SK-N-SH (cell line): Measurements from ENCODE around the gene MCRIP2. TPM values are rescaled to one million over a fixed set of nuclear protein-coding genes. Genes with fewer than 3 reads are reported as not detected.

Source experiments
- CTCF ChIA-PET: fragments of 300-600, 350-600 bp; formaldehyde crosslinking; extraction: SDS; loops from one replicate; lab custom pipeline; 2021; lab: Yijun Ruan, JAX
- POLR2A ChIA-PET: fragments of 350-600 bp; sonication (Branson Sonifier 250); formaldehyde crosslinking; extraction: SDS; loops from one replicate; lab custom pipeline; 2020; ENCODE audit warnings: antibody characterized with exemption, inconsistent platforms; lab: Yijun Ruan, JAX
- DNase-seq: peaks from one replicate; pipeline ENCODE4 v3.0.0; 2012
- H2AFZ ChIP-seq: fragments of 200-600 bp; sonication (generic); 2 replicates; pipeline ENCODE4 v1.8.1; 2016; ENCODE audit warnings: antibody characterized with exemption, mild to moderate bottlenecking, low read depth
- H3F3A ChIP-seq: fragments of 200-600 bp; sonication (generic); replicated peaks from 2 replicates; pipeline ENCODE3; 2016; ENCODE audit warnings: antibody characterized with exemption, mild to moderate bottlenecking; ENCODE audit not compliant: insufficient read depth
- H3K27ac ChIP-seq, 2 experiments: fragments of 200-500 bp in 1 of 2; fragments of 200-600 bp in 1 of 2; sonication (Bioruptor generic) in 1 of 2; sonication (generic), shearing (Covaris generic) in 1 of 2; 2 replicates each; pipeline versions ENCODE4 v1.5.1 to v1.6.1; 2014 to 2016; ENCODE audit warnings: low read depth in 2 of 2, inconsistent platforms in 1 of 2, low read length in 1 of 2, mild to moderate bottlenecking in 1 of 2, mixed read lengths in 1 of 2
- H3K27me3 ChIP-seq: fragments of 200-600 bp; sonication (generic), shearing (Covaris generic); 2 replicates; pipeline ENCODE4 v1.6.1; 2016; ENCODE audit warnings: mixed run types; ENCODE audit not compliant: insufficient read depth
- H3K36me3 ChIP-seq, 2 experiments: fragments of 200-500 bp in 1 of 2; fragments of 200-600 bp in 1 of 2; sonication (Bioruptor generic) in 1 of 2; sonication (generic) in 1 of 2; replicated peaks in 1 of 2; 2 replicates each; pipeline versions ENCODE3 to v1.5.1; 2014 to 2016; ENCODE audit warnings: low read length in 1 of 2, mild to moderate bottlenecking in 1 of 2; ENCODE audit not compliant: insufficient read depth in 2 of 2, control insufficient read depth in 1 of 2
- H3K4me1 ChIP-seq, 2 experiments: fragments of 200-500 bp in 1 of 2; fragments of 200-600 bp in 1 of 2; sonication (Bioruptor generic) in 1 of 2; sonication (generic), shearing (Covaris generic) in 1 of 2; 2 replicates each; pipeline versions ENCODE4 v1.5.1 to v1.6.1; 2014 to 2016; ENCODE audit warnings: low read depth in 1 of 2, low read length in 1 of 2, mixed run types in 1 of 2; ENCODE audit not compliant: insufficient read depth in 2 of 2, control insufficient read depth in 1 of 2
- H3K4me2 ChIP-seq: fragments of 200-600 bp; sonication (generic), shearing (Covaris generic); 2 replicates; pipeline ENCODE4 v1.6.1; 2017; ENCODE audit warnings: mixed run types
- H3K4me3 ChIP-seq, 2 experiments: fragments of 200-500 bp in 1 of 2; fragments of 200-600 bp in 1 of 2; sonication (Bioruptor generic) in 1 of 2; sonication (generic), shearing (Covaris generic) in 1 of 2; 2 replicates each; pipeline versions ENCODE4 v1.5.1 to v1.8.1; 2014 to 2016; ENCODE audit warnings: low read depth in 2 of 2, inconsistent platforms in 1 of 2, low read length in 1 of 2, mild to moderate bottlenecking in 1 of 2, mixed read lengths in 1 of 2, moderate library complexity in 1 of 2
- H3K79me2 ChIP-seq: fragments of 200-600 bp; sonication (generic); 2 replicates; pipeline ENCODE4 v1.8.1; 2017; ENCODE audit warnings: mild to moderate bottlenecking; ENCODE audit not compliant: insufficient read depth
- H3K9ac ChIP-seq: fragments of 200-600 bp; sonication (generic); 2 replicates; pipeline ENCODE4 v1.6.1; 2017; ENCODE audit warnings: mixed run types
- H3K9me2 ChIP-seq: fragments of 200-600 bp; sonication (generic); 2 replicates; pipeline ENCODE4 v1.6.1; 2017; ENCODE audit warnings: mixed run types
- H3K9me3 ChIP-seq: fragments of 200-600 bp; sonication (generic); 2 replicates; pipeline ENCODE4 v1.6.1; 2017; ENCODE audit warnings: mixed run types, mild to moderate bottlenecking, moderate library complexity
- H4K20me1 ChIP-seq: fragments of 200-600 bp; sonication (generic); 2 replicates; pipeline ENCODE4 v1.6.1; 2017; ENCODE audit warnings: mild to moderate bottlenecking, mixed run types; ENCODE audit not compliant: insufficient read depth
- ELF1 ChIP-seq: IDR thresholded peaks from 2 replicates; pipeline ENCODE4 v1.4.0; 2012
- FOSL2 ChIP-seq: IDR thresholded peaks from 2 replicates; pipeline ENCODE4 v1.4.0; 2012; ENCODE audit warnings: low read depth, mild to moderate bottlenecking, moderate library complexity, borderline replicate concordance
- FOXM1 ChIP-seq: IDR thresholded peaks from 2 replicates; pipeline ENCODE4 v1.4.0; 2012; ENCODE audit warnings: low read depth, mild to moderate bottlenecking
- JUND ChIP-seq: IDR thresholded peaks from 2 replicates; pipeline ENCODE4 v1.4.0; 2012
- MXI1 ChIP-seq: IDR thresholded peaks from 2 replicates; pipeline ENCODE4 v1.6.1; 2012; ENCODE audit warnings: mild to moderate bottlenecking, low read depth, low read length, improper control_type of control experiment
- NRF1 ChIP-seq: IDR thresholded peaks from 2 replicates; pipeline ENCODE4 v1.6.1; 2012; ENCODE audit warnings: low read depth, mild to moderate bottlenecking, low read length
- POLR2AphosphoS5 ChIP-seq: IDR thresholded peaks from 2 replicates; pipeline ENCODE4 v1.6.1; 2012; ENCODE audit warnings: low read depth, low read length
- RAD21 ChIP-seq: IDR thresholded peaks from 2 replicates; pipeline ENCODE4 v1.6.1; 2012; ENCODE audit warnings: mild to moderate bottlenecking, low read length
- RCOR1 ChIP-seq: fragments of 150-350 bp; IDR thresholded peaks from 2 replicates; pipeline ENCODE4 v1.6.1; 2017; ENCODE audit warnings: antibody characterized with exemption, low read length
- RFX5 ChIP-seq: IDR thresholded peaks from 2 replicates; pipeline ENCODE4 v1.6.1; 2012; ENCODE audit warnings: mild to moderate bottlenecking, improper control_type of control experiment, low read length
- SIN3A ChIP-seq: IDR thresholded peaks from 2 replicates; pipeline ENCODE4 v1.6.1; 2012; ENCODE audit warnings: low read depth, mild to moderate bottlenecking, low read length, moderate library complexity, borderline replicate concordance
- TAF1 ChIP-seq: IDR thresholded peaks from 2 replicates; pipeline ENCODE4 v1.6.1; 2012; ENCODE audit warnings: low read depth, mild to moderate bottlenecking, low read length, moderate library complexity, borderline replicate concordance
- TCF12 ChIP-seq: IDR thresholded peaks from 2 replicates; pipeline ENCODE4 v1.4.0; 2012
- TEAD4 ChIP-seq: IDR thresholded peaks from 2 replicates; pipeline ENCODE4 v1.4.0; 2012; ENCODE audit warnings: mild to moderate bottlenecking, borderline replicate concordance; ENCODE audit not compliant: insufficient read depth
- ZBTB33 ChIP-seq: IDR thresholded peaks from 2 replicates; pipeline ENCODE4 v1.4.0; 2012; ENCODE audit warnings: low read depth, borderline replicate concordance
- WGBS: methylation state at CpG from one replicate; pipeline ENCODE4 v1.1.6; 2017; ENCODE audit warnings: low lambda C conversion rate; 5-methylcytosine and 5-hydroxymethylcytosine counted together
- polyA plus RNA-seq, 3 experiments: library from polyadenylated mRNA; depleted of rRNA; stranded (reverse); fragments of >200 nt; gene quantifications; 2 replicates each; pipeline ENCODE4 v1.2.3, GENCODE V29; 2012
- TF ChIP-seq, protein P1 (sequence below): IDR thresholded peaks from 2 replicates; pipeline ENCODE4 v1.4.0; 2012; ENCODE audit warnings: low read depth, borderline replicate concordance
- TF ChIP-seq, protein P2 (sequence below): IDR thresholded peaks from 2 replicates; pipeline ENCODE4 v1.6.1; 2012; ENCODE audit warnings: mild to moderate bottlenecking, low read depth, low read length, moderate library complexity

The MCRIP2 gene
- polyA plus RNA-seq, 1 of the 3 experiments (the other 2 are of a cell fraction), result 36.9 TPM

DNA sequence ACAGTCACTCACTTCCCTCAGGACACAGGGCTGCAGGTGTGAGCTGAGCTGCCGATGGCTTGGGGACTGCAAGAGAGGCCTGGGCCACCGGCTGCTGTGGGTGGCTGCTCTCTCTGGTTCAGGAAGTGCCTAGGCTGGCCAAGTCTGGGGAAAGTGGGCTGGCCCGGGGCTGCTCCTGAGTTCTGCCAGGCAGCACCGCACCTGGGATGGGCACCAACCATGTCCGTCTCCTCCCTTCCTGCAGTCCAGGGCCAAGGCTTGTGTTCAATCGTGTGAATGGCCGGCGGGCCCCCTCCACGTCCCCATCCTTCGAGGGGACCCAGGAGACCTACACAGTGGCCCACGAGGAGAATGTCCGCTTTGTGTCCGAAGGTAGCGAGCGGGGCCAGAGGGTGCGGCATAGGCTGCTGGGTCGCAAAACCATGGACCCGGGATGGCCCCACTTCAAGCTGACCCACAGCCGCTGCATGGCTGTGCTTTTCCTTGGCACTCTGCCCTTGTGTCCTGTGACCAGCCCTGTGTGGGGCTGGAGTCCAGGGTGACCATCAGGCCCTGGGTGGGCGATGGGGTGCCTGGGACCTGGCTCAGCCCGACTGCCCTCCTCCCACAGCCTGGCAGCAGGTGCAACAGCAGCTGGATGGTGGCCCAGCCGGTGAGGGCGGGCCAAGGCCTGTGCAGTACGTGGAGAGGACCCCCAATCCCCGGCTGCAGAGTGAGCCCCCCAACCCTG, 5.7 kb downstream of the MCRIP2 start:
- DNase-seq, result no peak
- peaks cover 0 to under 1% of the 10 kb centered on the region in 2 experiments for H3K36me3 ChIP-seq
- H3K4me3 ChIP-seq, result no peak overlapping the region
- H3K4me1 ChIP-seq, result peaks cover 10 to 38% of the 10 kb centered on the region in 2 experiments; a peak in 2 of 4 replicates
- 100% methylated on average over 3 of the region's 25 CpGs for WGBS
- no peak overlapping the region for H2AFZ ChIP-seq
- peak overlapping the region in 1 of 2 experiments; percentile 80; a peak in 1 of 4 replicates for H3K27ac ChIP-seq
- ChIA-PET POLR2A (interaction anchor here (0.6 to 1.6 kb wide), 2 partner anchors 15 to 77 kb away, joined by 3 to 5 read pairs; no protein-coding TSS in a partner anchor), CTCF (interaction anchor here (0.6 to 7.8 kb wide), 14 partner anchors 9 to 1697 kb away, joined by 3 to 92 read pairs (median 7); partner anchors contain the start of genes METTL26, RHBDL1, RHOT2 and STUB1)
- H3K9ac ChIP-seq, result no peak overlapping the region
- H4K20me1 ChIP-seq, result no peaks in the 10 kb centered on the region
- no peaks in the 10 kb centered on the region for H3K9me2 ChIP-seq
- H3K27me3 ChIP-seq, result no peaks in the 10 kb centered on the region
- peaks cover 30% of the 10 kb centered on the region; the same call in 1 of the 2 replicates for H3K79me2 ChIP-seq
- H3F3A ChIP-seq, result peaks cover 5% of the 10 kb centered on the region
- H3K9me3 ChIP-seq, result no peaks in the 10 kb centered on the region
- H3K4me2 ChIP-seq, result peak overlapping the region; percentile 91
- TF ChIP-seq, protein P1, sequence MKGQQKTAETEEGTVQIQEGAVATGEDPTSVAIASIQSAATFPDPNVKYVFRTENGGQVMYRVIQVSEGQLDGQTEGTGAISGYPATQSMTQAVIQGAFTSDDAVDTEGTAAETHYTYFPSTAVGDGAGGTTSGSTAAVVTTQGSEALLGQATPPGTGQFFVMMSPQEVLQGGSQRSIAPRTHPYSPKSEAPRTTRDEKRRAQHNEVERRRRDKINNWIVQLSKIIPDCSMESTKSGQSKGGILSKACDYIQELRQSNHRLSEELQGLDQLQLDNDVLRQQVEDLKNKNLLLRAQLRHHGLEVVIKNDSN, result no peak
- no peak for TF ChIP-seq RFX5
- no peak for TF ChIP-seq RCOR1
- TF ChIP-seq TCF12, result no peak
- no peak for TF ChIP-seq TEAD4

GRCh38 chr16:648071-648780, 6.6 kb downstream of the MCRIP2 start:
- POLR2A ChIA-PET, result interaction anchor here (0.6 to 1.6 kb wide), 3 partner anchors 14 to 78 kb away, joined by 3 to 5 read pairs (median 3); no protein-coding TSS in a partner anchor
- peaks cover 4 to 30% of the 10 kb centered on the region in 2 experiments; a peak in 2 of 4 replicates for H3K4me1 ChIP-seq
- WGBS, result 35% methylated on average over 15 of the region's 24 CpGs
- TF ChIP-seq TAF1 (no peak), ELF1 (no peak), TEAD4 (no peak), ZBTB33 (no peak), NRF1 (no peak), MXI1 (peak; percentile 73), RAD21 (peak; percentile 51), POLR2AphosphoS5 (no peak), JUND (no peak), FOSL2 (no peak), SIN3A (0 out of 2 replicates have a peak, but pooled peaks have one; percentile 44), FOXM1 (no peak)
- TF ChIP-seq, protein P2, sequence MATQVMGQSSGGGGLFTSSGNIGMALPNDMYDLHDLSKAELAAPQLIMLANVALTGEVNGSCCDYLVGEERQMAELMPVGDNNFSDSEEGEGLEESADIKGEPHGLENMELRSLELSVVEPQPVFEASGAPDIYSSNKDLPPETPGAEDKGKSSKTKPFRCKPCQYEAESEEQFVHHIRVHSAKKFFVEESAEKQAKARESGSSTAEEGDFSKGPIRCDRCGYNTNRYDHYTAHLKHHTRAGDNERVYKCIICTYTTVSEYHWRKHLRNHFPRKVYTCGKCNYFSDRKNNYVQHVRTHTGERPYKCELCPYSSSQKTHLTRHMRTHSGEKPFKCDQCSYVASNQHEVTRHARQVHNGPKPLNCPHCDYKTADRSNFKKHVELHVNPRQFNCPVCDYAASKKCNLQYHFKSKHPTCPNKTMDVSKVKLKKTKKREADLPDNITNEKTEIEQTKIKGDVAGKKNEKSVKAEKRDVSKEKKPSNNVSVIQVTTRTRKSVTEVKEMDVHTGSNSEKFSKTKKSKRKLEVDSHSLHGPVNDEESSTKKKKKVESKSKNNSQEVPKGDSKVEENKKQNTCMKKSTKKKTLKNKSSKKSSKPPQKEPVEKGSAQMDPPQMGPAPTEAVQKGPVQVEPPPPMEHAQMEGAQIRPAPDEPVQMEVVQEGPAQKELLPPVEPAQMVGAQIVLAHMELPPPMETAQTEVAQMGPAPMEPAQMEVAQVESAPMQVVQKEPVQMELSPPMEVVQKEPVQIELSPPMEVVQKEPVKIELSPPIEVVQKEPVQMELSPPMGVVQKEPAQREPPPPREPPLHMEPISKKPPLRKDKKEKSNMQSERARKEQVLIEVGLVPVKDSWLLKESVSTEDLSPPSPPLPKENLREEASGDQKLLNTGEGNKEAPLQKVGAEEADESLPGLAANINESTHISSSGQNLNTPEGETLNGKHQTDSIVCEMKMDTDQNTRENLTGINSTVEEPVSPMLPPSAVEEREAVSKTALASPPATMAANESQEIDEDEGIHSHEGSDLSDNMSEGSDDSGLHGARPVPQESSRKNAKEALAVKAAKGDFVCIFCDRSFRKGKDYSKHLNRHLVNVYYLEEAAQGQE, result no peak
- TF ChIP-seq, protein P1, result no peak

More at GRCh38 chr16:648071-648780, 6.6 kb downstream of the MCRIP2 start:
- peak overlapping the region; percentile 77 to 80 for H3K27ac ChIP-seq
- no peaks in the 10 kb centered on the region for H4K20me1 ChIP-seq
- H3K79me2 ChIP-seq, result peaks cover 22% of the 10 kb centered on the region; the same call in 1 of the 2 replicates
- H3K9ac ChIP-seq, result peak overlapping the region; percentile 85
- H3K27me3 ChIP-seq, result no peaks in the 10 kb centered on the region
- no peaks in the 10 kb centered on the region for H3K9me3 ChIP-seq
- peak overlapping the region; percentile 91 for H3K4me2 ChIP-seq
- DNase-seq, result peak; percentile 89
- peaks cover 5% of the 10 kb centered on the region for H3F3A ChIP-seq
- H3K4me3 ChIP-seq, result peak overlapping the region; percentile 70 to 76
- H3K36me3 ChIP-seq, result peaks cover 0 to 7% of the 10 kb centered on the region in 2 experiments
- no peak overlapping the region for H2AFZ ChIP-seq
- H3K9me2 ChIP-seq, result no peaks in the 10 kb centered on the region
- CTCF ChIA-PET, result interaction anchor here (0.6 to 7.8 kb wide), 21 partner anchors 10 to 1696 kb away, joined by 3 to 92 read pairs (median 4); partner anchors contain the start of genes METTL26, RHBDL1, RHOT2 and STUB1
